Activated T-helper 1 cell treated with anti-CD3 and anti-CD28 coated beads, Interleukin-12 subunit alpha, Interleukin-12 subunit beta, Interleukin-2, Interleukin-4 antibody, amounts not matched to agents 30 ng/mL and 10 ng/mL and 1 ng/mL, durations not matched to agents 14 hours and 24 hours and 36 hours (primary cell): Measurements from ENCODE around the gene GP1BA. TPM values are rescaled to one million over a fixed set of nuclear protein-coding genes. Genes with fewer than 3 reads are reported as not detected.

Experiments
- DNase-seq: peaks from one replicate; pipeline ENCODE4 v3.0.0; 2021; ENCODE audit warnings: low spot score
- H3K27ac Mint-ChIP-seq: one replicate; pipeline ENCODE4 v1.8.0; 2021; ENCODE audit warnings: mild to moderate bottlenecking, mixed read lengths
- H3K27me3 Mint-ChIP-seq: one replicate; pipeline ENCODE4 v1.8.0; 2022; ENCODE audit warnings: mild to moderate bottlenecking, moderate library complexity, mixed read lengths; ENCODE audit not compliant: insufficient read depth
- H3K36me3 Mint-ChIP-seq: one replicate; pipeline ENCODE4 v1.8.0; 2021; ENCODE audit warnings: low read depth, mixed read lengths
- H3K4me1 Mint-ChIP-seq: one replicate; pipeline ENCODE4 v1.8.0; 2021; ENCODE audit warnings: low read depth, mixed read lengths
- H3K4me3 Mint-ChIP-seq: one replicate; pipeline ENCODE4 v1.8.0; 2021; ENCODE audit warnings: mild to moderate bottlenecking, moderate library complexity, mixed read lengths
- H3K9me3 Mint-ChIP-seq: one replicate; pipeline ENCODE4 v1.8.0; 2021; ENCODE audit warnings: mixed read lengths
- intact Hi-C: fragments of 100-400 bp; cut with micrococcal nuclease; formaldehyde crosslinking; loops from one replicate; pipeline ENCODE4 v1.15.1; 2024
- total RNA-seq: library from RNA; stranded (reverse); gene quantifications from 2 replicates; pipeline ENCODE4 v1.2.3, GENCODE V29; 2022

Gene GP1BA
- total RNA-seq, 1 donor from 2014 or later: not detected

GRCh38 chr17:4944554-4945175 is 12.6 kb downstream of the GP1BA start:
- Mint-ChIP-seq H3K27ac (peak overlapping the region; percentile 94), H3K4me1 (peaks cover 63% of the 10 kb centered on the region), H3K4me3 (peak overlapping the region; percentile 100), H3K27me3 (peaks cover 2% of the 10 kb centered on the region), H3K36me3 (peaks cover 61% of the 10 kb centered on the region), H3K9me3 (no peaks in the 10 kb centered on the region)
- intact Hi-C loops: loop anchor here (5.0 kb wide), 3 partner anchors 112 to 577 kb away; partner anchors contain the start of genes MINK1, NUP88 and UBE2G1
- DNase-seq: no peak

DNA sequence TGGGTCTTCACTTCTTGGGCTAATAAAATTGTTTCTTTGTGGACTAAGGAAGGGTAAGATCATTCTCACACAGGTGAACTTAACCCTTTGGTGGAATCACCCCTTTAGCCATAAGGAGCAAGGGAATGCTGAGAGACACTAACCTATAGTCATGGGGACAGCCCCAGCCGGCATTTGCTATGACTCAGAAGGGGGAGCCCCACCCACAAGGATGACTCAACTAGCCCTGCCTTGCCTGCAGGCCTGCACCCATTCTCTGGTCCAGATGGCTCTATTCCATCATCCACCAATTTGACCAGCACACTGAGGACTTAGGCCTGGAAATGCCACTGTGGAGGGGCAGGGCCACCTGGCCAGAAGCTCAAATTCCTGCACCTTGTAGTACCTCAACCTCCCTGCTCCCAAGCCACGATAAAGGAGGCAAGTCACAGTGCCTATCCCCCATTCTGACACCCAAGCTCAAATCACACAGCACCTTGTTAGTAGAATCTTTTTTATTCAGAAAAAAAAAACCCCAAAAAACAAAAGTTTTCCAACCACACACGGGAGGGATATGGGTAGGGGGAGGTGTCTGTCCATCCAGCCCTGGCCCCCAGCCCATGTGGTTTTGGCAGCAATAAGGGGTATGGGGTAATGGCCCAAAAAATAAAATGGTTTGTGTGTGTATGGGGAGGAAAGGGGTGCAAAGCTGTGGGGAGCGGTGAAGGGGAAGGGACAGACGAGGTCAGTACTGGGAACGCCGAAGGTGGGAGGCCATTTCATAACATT is 13.3 kb downstream of the GP1BA start:
- Mint-ChIP-seq H3K4me3 (peak overlapping the region; percentile 100), H3K9me3 (no peaks in the 10 kb centered on the region), H3K4me1 (peaks cover 66% of the 10 kb centered on the region), H3K27me3 (peaks cover 2% of the 10 kb centered on the region), H3K27ac (peak overlapping the region; percentile 94), H3K36me3 (peaks cover 58% of the 10 kb centered on the region)
- peak; percentile 79 for DNase-seq
- intact Hi-C loops: loop anchor here (5.0 kb wide), 2 partner anchors 113 to 472 kb away; partner anchors contain the start of genes MINK1 and NUP88

DNA sequence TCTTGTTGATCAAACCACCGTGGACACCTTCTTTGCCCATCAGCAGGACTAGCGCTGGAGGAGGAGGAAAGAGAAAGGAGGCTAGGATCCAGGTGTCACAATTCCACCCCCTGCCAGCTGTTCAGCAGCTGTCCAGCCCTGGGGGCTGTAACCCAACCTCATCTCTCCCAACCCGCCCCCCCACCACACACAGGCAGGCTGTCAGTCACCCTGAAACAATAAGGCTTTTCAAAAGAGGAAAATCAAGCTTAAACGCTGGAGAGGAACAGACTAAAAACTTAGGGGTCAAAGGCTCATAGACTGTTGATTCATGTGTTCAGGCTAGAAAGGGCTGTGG is 13.8 kb downstream of the GP1BA start:
- H3K4me1 Mint-ChIP-seq: peaks cover 70% of the 10 kb centered on the region
- peak overlapping the region; percentile 100 for H3K4me3 Mint-ChIP-seq
- H3K27ac Mint-ChIP-seq: peak overlapping the region; percentile 94
- peaks cover 56% of the 10 kb centered on the region for H3K36me3 Mint-ChIP-seq
- intact Hi-C loops: loop anchor here (5.0 kb wide), 2 partner anchors 114 to 471 kb away; partner anchors contain the start of genes MINK1 and NUP88
- H3K27me3 Mint-ChIP-seq: peaks cover 2% of the 10 kb centered on the region
- DNase-seq: no peak
- H3K9me3 Mint-ChIP-seq: no peaks in the 10 kb centered on the region

DNA sequence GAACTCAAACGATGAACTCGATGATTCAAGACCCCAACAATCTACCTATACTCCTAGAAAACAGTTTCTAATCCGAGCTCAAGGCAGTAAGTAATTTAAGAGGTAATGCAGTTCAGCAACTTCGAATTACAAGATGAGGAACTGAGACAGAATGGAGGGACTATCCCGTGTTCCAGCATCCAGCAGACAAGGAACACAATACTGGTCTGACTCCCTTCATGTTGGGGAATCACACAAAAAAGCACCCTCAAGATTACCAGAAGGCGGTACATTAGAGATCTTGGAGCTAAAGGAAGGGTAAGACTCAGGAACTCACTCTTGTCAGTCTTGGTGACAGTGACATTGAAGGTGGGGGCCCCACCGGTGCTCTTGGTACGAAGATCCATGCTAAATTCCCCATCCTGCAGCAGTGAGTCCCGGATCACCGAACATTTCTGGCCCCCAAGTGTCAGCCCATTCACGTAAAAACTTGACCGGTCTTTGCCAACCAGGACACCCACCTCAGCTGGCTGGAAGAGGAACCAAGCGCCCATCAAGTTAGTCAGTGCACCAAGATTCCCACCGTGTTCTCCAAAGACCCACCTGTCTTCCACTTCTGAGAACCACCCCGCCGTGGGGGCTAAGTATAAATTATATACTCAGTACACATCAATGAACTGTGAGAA is 14.4 kb downstream of the GP1BA start:
- Mint-ChIP-seq H3K36me3 (peaks cover 53% of the 10 kb centered on the region), H3K27ac (peak overlapping the region; percentile 94), H3K27me3 (peaks cover 2% of the 10 kb centered on the region), H3K4me3 (peak overlapping the region; percentile 100), H3K4me1 (peaks cover 70% of the 10 kb centered on the region), H3K9me3 (no peaks in the 10 kb centered on the region)
- intact Hi-C loops: loop anchor here (5.0 kb wide), 2 partner anchors 114 to 471 kb away; partner anchors contain the start of genes MINK1 and NUP88
- no peak for DNase-seq

- no peak for DNase-seq
- Mint-ChIP-seq H3K36me3 (peaks cover 48% of the 10 kb centered on the region), H3K9me3 (no peaks in the 10 kb centered on the region), H3K4me3 (peak overlapping the region; percentile 100), H3K4me1 (peaks cover 65% of the 10 kb centered on the region), H3K27me3 (peaks cover 2% of the 10 kb centered on the region), H3K27ac (peak overlapping the region; percentile 94)
- intact Hi-C loops: loop anchor here (5.0 kb wide), 2 partner anchors 115 to 470 kb away; partner anchors contain the start of genes MINK1 and NUP88
Observed at GRCh38 chr17:4947010-4947410, 14.9 kb downstream of the GP1BA start.

GRCh38 chr17:4947411-4948165 is 15.5 kb downstream of the GP1BA start:
- Mint-ChIP-seq H3K27me3 (peaks cover 2% of the 10 kb centered on the region), H3K4me3 (peak overlapping the region; percentile 100), H3K4me1 (peaks cover 59% of the 10 kb centered on the region), H3K9me3 (no peaks in the 10 kb centered on the region), H3K27ac (peak overlapping the region; percentile 94), H3K36me3 (peaks cover 42% of the 10 kb centered on the region)
- peak; percentile 74 for DNase-seq
- intact Hi-C loops: loop anchor here (1.0 to 5.0 kb wide), 8 partner anchors 7 to 805 kb away; partner anchors contain the start of genes ARRB2, CYB5D2, INCA1 and KIF1C

DNA sequence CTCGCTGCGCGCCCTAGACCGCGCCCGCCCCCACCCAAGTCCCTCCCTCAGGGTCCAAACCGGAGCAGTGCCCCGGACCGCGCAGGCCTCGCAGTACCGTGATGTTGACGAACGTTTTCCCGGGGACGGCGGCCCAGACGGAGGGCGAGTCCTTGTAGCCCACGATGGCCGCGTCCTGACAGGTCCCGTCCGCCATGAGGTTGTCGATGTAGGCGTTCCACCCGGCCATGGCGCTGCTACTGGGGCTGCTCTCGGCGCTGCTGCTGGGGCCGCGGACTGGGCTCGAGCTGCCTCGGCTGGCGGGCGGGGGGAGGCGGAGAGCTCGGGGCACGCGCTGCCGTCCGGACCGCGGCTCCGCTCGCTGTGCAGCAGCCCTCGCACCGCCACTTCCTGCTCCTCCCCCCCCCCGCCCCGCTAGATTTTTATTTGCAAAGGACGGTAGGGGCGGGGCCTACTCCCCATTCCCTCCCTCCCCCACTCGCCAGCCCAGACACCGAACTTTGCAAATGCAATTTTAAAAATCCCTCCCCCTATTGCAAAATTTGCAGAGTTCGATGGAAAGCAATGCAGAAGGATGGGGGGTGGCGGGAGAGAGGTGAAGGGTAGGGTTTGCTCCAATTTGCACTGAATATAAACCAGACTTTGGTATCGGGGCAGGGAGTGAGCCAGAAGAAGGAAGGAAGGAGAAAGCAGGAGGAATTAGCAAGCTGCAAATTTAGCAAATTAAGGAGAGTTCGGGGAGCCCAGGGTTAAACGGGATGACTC is 16.3 kb downstream of the GP1BA start, which contains the start of gene PFN1:
TSS of gene PFN1 (minus strand) at position 365 of the 765 bp plus-strand sequence. CDS start at position 229, 136 bp downstream.
- intact Hi-C loops: loop anchor here (1.0 to 5.0 kb wide), 8 partner anchors 8 to 806 kb away; partner anchors contain the start of genes ARRB2, CYB5D2, INCA1 and KIF1C
- Mint-ChIP-seq H3K36me3 (peaks cover 35% of the 10 kb centered on the region), H3K27me3 (peaks cover 2% of the 10 kb centered on the region), H3K4me1 (peaks cover 52% of the 10 kb centered on the region), H3K9me3 (no peaks in the 10 kb centered on the region), H3K4me3 (peak within 1 kb of the TSS; percentile 100), H3K27ac (peak within 1 kb of the TSS; percentile 100)
- peak; percentile 82 for DNase-seq

DNA sequence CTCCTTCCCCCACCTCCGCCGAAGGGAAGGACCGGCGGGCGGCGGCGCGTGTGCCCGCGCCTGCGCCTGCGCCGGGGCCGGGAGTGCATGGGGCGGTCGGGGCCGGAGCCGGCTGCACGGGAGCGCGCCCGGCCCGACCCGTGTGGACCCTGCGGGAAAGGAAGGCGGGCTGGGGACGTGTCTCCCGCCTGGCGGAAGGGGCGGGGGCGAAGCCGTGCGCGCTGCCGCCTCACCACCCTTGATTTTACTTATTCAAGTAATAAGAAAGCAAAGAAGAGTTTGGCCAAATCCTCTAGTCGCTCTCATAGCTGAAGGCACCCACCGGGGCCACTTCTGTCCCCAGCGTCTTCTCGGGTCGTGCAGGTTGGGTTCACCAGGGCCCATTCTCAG is 16.8 kb downstream of the GP1BA start:
- no peaks in the 10 kb centered on the region for H3K9me3 Mint-ChIP-seq
- intact Hi-C loops: loop anchor here (1.0 to 5.0 kb wide), 9 partner anchors 9 to 806 kb away; partner anchors contain the start of genes ARRB2, CAMTA2, CYB5D2 and INCA1
- H3K27ac Mint-ChIP-seq: peak overlapping the region; percentile 100
- peaks cover 35% of the 10 kb centered on the region for H3K36me3 Mint-ChIP-seq
- peak overlapping the region; percentile 97 for H3K4me3 Mint-ChIP-seq
- peaks cover 49% of the 10 kb centered on the region for H3K4me1 Mint-ChIP-seq
- peak; percentile 77 for DNase-seq
- peaks cover 2% of the 10 kb centered on the region for H3K27me3 Mint-ChIP-seq

DNA sequence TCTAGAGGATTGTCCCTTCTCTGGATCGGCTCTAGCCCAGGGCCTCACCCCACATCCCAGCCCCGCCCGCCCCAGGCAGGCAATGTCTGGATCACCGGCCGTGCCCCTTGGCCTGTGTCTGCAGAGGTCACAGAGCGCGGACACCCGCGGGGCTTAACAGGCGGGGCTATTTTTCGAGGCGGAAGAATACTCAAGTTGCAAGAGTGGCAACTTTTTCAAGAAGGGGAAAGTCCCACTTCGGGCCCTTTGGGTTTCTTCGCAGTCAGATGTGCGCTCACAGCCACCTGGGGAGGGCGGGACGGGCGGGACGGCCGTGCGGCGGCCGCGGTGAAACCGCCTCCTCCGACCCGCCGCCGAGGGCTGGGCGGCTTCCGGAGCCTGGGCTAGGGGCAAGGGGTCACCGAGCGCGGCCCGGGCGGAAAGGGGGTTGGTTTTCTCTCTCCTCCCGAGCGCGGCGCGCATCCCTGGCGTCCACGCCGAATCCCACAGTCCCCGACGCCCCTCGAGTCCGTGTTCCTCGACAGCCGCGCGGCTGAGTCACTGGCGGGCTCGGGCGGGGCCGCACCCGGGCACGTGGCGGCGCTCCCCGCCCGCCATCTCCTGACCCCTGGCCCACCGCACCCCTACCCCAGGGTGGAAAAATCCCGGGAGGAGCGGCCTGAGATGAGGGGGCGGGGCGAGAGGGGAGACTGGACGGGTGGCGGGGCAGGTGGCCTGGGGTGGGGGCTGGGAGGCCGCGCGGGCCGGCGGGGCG is 17.4 kb downstream of the GP1BA start:
- DNase-seq: peak; percentile 75
- Mint-ChIP-seq H3K4me1 (peaks cover 43% of the 10 kb centered on the region), H3K27ac (peak overlapping the region; percentile 85), H3K9me3 (no peaks in the 10 kb centered on the region), H3K36me3 (peaks cover 31% of the 10 kb centered on the region), H3K27me3 (peaks cover 2% of the 10 kb centered on the region), H3K4me3 (peak overlapping the region; percentile 84)
- intact Hi-C loops: loop anchor here (1.0 to 5.0 kb wide), 5 partner anchors 38 to 807 kb away; partner anchors contain the start of genes CAMTA2, CYB5D2, MINK1 and NUP88

DNA sequence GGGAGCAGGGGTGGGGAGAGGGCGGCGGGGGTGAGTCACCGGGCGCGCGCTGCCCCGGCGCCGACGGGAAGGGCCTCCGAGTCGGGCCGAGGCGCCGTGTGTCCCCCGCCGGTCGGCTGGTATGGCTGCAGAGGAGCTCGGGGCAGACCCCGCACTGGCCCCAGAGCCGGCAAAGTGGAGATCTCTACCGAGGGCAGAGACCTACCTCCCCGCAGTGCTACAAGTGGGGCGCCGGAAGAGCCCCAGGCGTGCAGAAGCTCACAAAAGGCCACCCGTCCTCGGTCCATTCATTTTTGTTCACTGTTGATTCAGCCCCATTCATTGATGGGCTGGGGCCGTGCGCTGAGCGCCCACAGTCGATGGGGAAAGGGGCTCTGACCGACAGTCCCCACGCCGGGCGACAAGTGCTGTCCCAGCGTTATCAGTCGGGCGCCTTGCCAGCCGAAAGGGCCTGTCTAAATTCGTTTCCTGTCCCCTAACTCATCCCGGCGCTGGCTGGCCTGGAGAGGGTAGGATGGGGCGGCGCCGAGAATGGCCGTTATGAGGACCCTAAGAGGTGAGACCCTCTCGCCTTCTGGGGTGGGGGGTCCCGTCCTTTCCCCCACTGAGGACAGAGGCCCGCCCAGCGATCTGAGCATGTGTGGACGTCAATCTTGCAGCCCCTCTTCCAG is 18.1 kb downstream of the GP1BA start:
- Mint-ChIP-seq H3K4me3 (peak overlapping the region; percentile 91), H3K9me3 (no peaks in the 10 kb centered on the region), H3K4me1 (peaks cover 36% of the 10 kb centered on the region), H3K36me3 (peaks cover 25% of the 10 kb centered on the region), H3K27me3 (peaks cover 2% of the 10 kb centered on the region), H3K27ac (peak overlapping the region; percentile 92)
- no peak for DNase-seq
- intact Hi-C loops: no loop called here
